T follicular helper cell (primary cell): Measurements from ENCODE around the gene SLC25A13.

Source experiments
- DNase-seq: peaks from one replicate; pipeline ENCODE4 v3.0.0-alpha.2; 2020; ENCODE audit warnings: low read depth

SLC25A13 gene

GRCh38 chr7:96322847-96323461, 1.1 kb upstream of the SLC25A13 start:
- DNase-seq, result no peak

GRCh38 chr7:96322373-96322695, 436 bp upstream of the SLC25A13 start:
- DNase-seq, result no peak

- peak; percentile 12 for DNase-seq
These were observed 754 bp downstream of the SLC25A13 start for GRCh38 chr7:96321031-96321657.

DNA sequence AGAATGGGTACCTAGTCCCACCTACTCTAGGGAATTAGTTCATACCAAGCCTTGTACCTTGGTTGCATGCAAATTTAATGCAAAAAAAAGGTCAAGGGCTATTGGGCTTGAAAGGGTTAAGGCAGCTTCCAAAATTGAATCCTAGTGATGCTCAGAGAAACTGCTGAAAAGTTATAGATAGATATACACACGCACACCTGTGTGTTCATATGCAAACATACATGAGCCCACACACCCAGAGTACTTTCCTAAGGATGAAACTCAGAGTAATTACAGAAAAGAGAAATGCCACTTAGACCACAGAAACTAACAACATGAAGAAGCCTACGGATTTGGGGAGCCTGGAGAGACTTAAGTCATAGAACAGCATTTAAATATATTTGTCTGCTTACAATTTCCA, 1.5 kb downstream of the SLC25A13 start:
- no peak for DNase-seq

- no peak for DNase-seq
These were observed 2.5 kb downstream of the SLC25A13 start for GRCh38 chr7:96319439-96319838.

GRCh38 chr7:96316949-96317348, 4.9 kb downstream of the SLC25A13 start:
- DNase-seq, result no peak

DNA sequence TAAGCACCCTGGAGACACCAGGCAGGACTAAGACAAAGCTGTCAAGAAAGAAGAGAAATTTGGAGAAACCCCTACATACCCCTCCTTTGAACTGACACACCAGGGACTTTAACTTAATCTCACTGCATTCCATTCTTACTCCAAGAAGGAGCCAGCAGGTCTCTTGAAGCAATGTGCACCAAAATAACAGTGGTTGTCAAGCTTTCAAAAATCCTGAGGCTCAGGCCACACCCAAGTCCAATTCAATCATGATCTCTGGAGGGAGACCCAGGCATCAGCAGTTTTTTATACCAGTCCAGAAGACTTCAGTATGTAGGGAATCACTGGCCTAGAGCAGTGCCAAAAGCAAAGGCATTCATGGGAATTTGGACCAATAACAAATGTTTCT, 6.8 kb downstream of the SLC25A13 start:
- no peak for DNase-seq

GRCh38 chr7:96314402-96315124, 7.3 kb downstream of the SLC25A13 start:
- DNase-seq, result no peak

GRCh38 chr7:96313940-96314339, 8.0 kb downstream of the SLC25A13 start:
- no peak for DNase-seq

DNA sequence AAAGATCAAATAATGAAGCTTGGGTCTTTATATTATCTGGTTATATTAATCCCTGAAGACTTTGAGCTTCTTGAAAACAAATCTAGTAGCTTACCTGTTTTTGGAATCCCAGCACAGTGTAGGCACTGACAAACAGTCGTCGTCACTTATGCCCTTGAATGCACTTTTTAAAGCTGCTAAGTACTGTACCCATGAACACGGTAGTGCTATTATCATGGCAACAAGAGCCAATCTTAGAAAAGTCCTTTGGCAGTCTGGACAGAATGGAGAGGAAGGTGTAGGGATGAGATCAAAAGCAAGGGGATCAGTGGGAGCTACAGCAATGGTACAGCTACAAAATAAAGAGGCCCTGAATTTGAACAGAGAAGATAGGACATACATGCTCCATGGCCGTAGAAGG, 9.4 kb downstream of the SLC25A13 start:
- DNase-seq, result no peak

DNA sequence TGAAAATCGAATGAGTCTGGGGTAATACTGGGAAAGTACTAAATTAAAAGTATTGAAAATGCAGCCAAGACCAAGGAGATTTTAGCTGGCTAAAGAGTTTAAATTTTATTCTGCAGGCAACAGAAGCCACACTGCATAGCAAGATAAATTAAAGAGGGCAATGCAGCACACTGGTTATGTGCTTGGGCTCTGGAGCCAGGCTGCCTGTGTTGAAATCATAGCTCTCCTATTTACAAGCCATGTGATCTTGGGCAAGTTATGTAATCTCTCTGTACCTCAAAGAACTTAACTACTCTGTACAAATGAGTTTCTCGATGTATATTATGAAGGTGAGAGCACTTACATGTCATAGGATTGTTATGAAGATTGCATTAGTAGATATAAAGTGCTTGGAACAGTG, 9.9 kb downstream of the SLC25A13 start:
- DNase-seq, result no peak

DNA sequence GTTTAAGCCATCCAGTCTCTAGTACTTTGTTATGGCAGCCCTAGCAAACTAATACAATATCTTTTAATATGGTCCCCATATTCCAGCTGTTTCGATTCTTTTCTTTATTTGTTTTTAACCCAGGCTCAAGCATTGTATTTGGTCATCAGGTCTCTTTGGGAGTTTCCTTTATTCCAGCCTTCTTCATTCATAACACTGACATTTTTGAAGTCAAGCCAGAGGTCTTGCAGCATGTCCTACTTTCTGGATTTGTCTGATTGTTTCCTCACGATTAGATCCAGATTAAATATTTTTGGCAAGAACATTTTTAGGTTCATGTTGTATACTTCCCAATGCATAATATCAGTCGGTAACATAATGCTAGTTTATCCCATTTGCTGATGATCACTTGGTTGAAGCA, 11.8 kb downstream of the SLC25A13 start:
- DNase-seq, result no peak

DNA sequence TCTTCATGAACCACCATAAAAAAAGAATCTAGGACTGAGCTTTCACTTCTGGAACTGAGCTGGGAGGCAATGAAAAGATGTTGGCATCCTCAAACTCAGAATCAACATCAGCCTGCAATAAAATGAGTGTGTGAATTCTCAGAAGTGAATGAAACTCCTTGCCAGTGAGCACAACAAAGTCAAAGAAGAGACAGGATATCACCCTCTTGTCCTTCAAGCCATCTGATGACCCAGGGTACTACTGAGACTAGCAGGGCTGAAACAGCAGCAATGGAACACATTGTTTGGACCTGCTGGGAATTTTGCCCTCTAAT, 13.0 kb downstream of the SLC25A13 start:
- DNase-seq, result no peak

GRCh38 chr7:96308253-96308949, 13.5 kb downstream of the SLC25A13 start:
- DNase-seq, result no peak

DNA sequence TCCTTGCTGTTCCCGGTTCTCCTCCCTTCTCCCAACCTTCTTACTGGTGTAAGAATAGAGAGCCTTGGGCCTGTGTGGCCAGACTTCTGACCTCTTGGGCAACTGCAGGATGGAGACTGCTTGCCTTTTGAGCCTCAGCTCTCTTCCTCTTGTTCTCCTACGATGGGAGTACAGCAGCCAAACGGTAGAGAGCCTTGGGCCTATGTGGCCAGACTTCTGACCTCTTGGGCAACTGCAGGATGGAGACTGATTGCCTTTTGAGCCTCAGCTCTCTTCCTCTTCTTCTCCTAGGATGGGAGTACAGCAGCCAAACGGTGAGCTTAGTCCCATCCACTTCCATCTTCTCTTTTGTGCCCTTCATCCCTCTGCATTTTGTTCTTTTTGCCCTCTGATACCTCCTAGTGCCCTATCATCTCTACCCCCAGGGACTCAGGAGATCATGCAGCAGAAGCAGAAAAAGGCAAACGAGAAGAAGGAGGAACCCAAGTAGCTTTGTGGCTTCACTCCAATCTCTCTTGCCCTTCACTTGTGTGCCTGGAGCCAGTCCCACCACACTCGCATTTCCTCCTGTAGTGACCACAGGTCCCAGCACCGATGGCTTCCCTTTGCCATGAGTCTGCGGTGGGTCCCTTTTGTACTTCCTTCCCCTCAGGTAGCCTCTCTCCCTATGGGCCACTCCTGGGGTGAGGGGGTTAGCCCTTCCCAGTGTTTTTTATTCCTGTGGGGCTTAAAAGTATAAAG, 15.3 kb downstream of the SLC25A13 start:
- no peak for DNase-seq

DNA sequence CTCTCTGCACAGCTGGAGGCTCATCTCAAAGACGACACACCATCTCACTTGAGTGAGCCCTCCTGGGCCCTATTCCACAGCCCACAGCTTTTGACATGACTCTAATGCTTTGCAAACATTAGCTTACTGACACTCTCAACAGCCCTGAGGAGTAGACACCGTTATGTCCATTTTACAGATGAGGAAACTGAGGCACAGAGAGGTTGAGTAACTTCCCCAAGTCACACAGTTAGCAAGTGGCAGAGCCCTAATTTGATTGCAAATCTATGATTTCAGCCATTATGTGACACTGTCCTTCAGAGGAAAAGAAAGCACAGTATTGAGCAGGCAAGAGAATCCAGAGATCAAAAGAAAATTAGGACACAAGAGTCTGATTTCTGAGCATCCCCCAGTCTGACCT, 16.0 kb downstream of the SLC25A13 start:
- no peak for DNase-seq

- no peak for DNase-seq
These were observed 17.3 kb downstream of the SLC25A13 start for GRCh38 chr7:96304573-96304972.

DNA sequence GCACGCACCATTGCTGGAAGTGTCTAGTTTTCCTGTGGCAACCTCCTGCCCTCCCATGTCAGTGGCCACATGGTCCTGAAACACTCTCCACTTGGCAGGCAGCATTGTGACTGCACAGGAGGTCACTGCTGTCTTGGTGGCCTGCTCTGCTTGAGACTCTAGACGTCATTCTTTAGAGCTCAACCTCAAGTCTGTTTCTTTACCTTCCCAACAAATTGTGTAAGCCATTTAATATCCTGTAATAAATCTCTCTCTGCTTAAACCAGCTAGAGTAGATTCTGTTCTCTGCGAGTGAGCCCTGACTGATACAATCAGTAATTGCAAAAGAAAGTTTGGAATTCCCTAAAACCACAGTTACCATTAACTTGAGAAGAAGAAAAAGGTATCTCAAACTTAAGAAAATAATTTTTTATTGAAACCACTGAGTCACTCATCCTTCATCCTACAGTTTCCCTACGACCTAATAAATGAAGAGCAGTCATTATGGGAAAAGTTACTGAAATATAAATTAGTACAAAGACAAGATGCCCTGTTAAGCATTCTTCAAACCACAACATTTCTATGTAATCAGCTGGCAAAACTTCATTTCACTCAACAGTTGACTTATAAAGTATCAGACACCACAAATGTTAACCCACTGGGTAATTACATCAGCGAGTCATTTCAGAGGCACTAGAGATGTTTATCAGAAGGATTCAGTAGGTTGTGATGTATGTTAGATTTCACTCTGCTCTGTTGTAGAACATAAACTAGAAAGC, 18.0 kb downstream of the SLC25A13 start:
- DNase-seq, result no peak

DNA sequence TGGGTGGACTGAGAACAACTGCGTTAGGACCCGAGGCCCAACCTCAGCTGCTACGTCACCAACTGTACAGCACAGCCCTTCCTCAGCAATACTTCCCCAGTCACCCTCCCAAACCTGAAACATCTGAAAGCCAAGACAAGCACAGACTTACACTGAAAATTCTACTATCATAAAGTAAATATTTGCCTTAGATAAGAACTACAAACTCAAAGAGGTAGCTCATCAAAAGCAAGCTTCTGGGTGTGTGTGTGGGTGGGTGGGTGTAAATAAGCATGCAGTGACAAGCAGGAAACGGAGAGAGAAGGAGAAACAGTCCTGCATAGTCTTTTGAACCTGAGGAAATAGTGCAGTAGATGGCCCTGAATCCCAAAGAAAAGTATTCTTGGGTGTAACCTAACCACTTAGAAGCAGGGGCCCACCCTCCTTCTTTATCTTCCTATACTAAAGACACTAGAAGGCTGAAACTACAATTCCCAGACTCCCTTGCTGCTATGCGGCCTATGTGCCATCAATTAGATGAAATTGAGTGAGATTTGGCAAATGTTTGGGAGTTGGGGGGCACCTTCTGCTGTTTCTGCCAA, 18.7 kb downstream of the SLC25A13 start:
- DNase-seq, result no peak

- DNase-seq, result no peak
These were observed 20.9 kb downstream of the SLC25A13 start for GRCh38 chr7:96300986-96301385.

DNA sequence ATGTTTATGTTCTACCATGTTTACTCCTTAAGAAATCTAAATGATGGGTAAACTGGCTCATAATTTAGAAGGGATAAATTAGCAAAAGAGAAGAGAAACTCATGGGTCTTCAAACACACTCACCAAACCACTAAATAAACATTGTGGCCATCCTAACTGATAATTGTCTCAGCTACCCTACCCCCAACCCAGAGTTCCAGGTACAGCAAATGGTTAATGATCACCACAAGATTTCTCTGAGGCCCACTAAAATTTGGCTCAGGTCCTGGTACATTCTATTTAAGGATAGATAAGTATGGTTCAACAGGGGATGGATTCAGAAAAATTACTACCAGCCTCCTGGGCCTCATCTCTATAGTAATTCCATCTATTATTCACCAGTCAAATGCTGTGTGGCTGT, 21.4 kb downstream of the SLC25A13 start:
- DNase-seq, result no peak
